Brain microvascular endothelial cell (primary cell): ENCODE results near the gene CCDC88C.
"Not testable (repeated sequence)": the region's sequence is repeated elsewhere in the genome, so short reads cannot be mapped to it uniquely, and the experiment has no call there.

Source experiments
- DNase-seq: peaks from one replicate; pipeline ENCODE4 v3.0.0-alpha.2; 2020
- H3K27ac ChIP-seq: fragments of 250-450 bp; sonication (Bioruptor Pico); 2 replicates; pipeline ENCODE4 v1.5.1; 2020; ENCODE audit warnings: mild to moderate bottlenecking, moderate library complexity
- H3K27me3 ChIP-seq: fragments of 250-450 bp; sonication (Bioruptor Pico); replicated peaks from 2 replicates; pipeline ENCODE4 v1.5.1; 2020; ENCODE audit warnings: mild to moderate bottlenecking
- H3K36me3 ChIP-seq: fragments of 250-450 bp; sonication (Bioruptor Pico); replicated peaks from 2 replicates; pipeline ENCODE4 v1.5.1; 2020; ENCODE audit warnings: mild to moderate bottlenecking
- H3K4me3 ChIP-seq: 2 replicates; pipeline ENCODE4 v1.5.1; 2011; ENCODE audit warnings: low read depth, mild to moderate bottlenecking, control low read depth, low read length, moderate library complexity
- CTCF ChIP-seq: IDR thresholded peaks from 2 replicates; pipeline ENCODE4 v1.5.1; 2011; ENCODE audit warnings: low read depth, mild to moderate bottlenecking, moderate library complexity, low read length, control low read depth, inconsistent platforms; ENCODE audit errors: missing control alignments
- in situ Hi-C: cut with HindIII; loops from 2 replicates; pipeline ENCODE4 v1.10.0; 2017; ENCODE audit warnings: low sequenced_read_pairs, low pct_ligation_motif_present

Gene CCDC88C

GRCh38 chr14:91454580-91454979 lies 37.0 kb upstream of the CCDC88C start:
- no peak for DNase-seq
- TF ChIP-seq CTCF, result no peak
- Histone ChIP-seq H3K27me3 (no peaks in the 10 kb centered on the region), H3K4me3 (no peak overlapping the region), H3K27ac (no peak overlapping the region), H3K36me3 (peaks cover 16% of the 10 kb centered on the region)
- in situ Hi-C loops, result no loop called here

GRCh38 chr14:91454155-91454554 lies 36.5 kb upstream of the CCDC88C start:
- H3K27me3 ChIP-seq, result no peaks in the 10 kb centered on the region
- H3K36me3 ChIP-seq, result peaks cover 12% of the 10 kb centered on the region
- DNase-seq, result no peak
- TF ChIP-seq CTCF, result no peak
- H3K27ac ChIP-seq, result no peak overlapping the region
- no peak overlapping the region for H3K4me3 ChIP-seq
- in situ Hi-C loops, result no loop called here

- Histone ChIP-seq H3K4me3 (no peak overlapping the region), H3K27me3 (no peaks in the 10 kb centered on the region), H3K27ac (no peak overlapping the region), H3K36me3 (peaks cover 9% of the 10 kb centered on the region)
- DNase-seq, result no peak
- in situ Hi-C loops, result no loop called here
- no peak for TF ChIP-seq CTCF
These were observed 36.1 kb upstream of the CCDC88C start for GRCh38 chr14:91453744-91454143.

GRCh38 chr14:91444335-91445020 lies 26.9 kb upstream of the CCDC88C start:
- no peak overlapping the region for H3K27ac ChIP-seq
- H3K27me3 ChIP-seq, result no peaks in the 10 kb centered on the region
- no peak for DNase-seq
- in situ Hi-C loops, result no loop called here
- no peaks in the 10 kb centered on the region for H3K36me3 ChIP-seq
- no peak for TF ChIP-seq CTCF
- H3K4me3 ChIP-seq, result no peak overlapping the region

GRCh38 chr14:91439345-91439744 lies 21.7 kb upstream of the CCDC88C start:
- H3K27me3 ChIP-seq, result no peaks in the 10 kb centered on the region
- no peak overlapping the region for H3K27ac ChIP-seq
- in situ Hi-C loops, result no loop called here
- peak; percentile 15 for TF ChIP-seq CTCF
- DNase-seq, result no peak
- no peak overlapping the region for H3K4me3 ChIP-seq
- H3K36me3 ChIP-seq, result no peaks in the 10 kb centered on the region

GRCh38 chr14:91438845-91439244 lies 21.2 kb upstream of the CCDC88C start:
- in situ Hi-C loops, result no loop called here
- Histone ChIP-seq H3K36me3 (no peaks in the 10 kb centered on the region), H3K4me3 (no peak overlapping the region), H3K27me3 (no peaks in the 10 kb centered on the region), H3K27ac (no peak overlapping the region)
- no peak for DNase-seq
- no peak for TF ChIP-seq CTCF

- in situ Hi-C loops, DNase-seq: not testable (repeated sequence)
These were observed 18.6 kb upstream of the CCDC88C start for GRCh38 chr14:91436266-91436665.

More at GRCh38 chr14:91436266-91436665, 18.6 kb upstream of the CCDC88C start:
- H3K36me3 ChIP-seq, H3K27ac ChIP-seq, H3K27me3 ChIP-seq, H3K4me3 ChIP-seq: not testable (repeated sequence)
